ENCODE data around the gene SPATA6L. TPM values are rescaled to one million over a fixed set of nuclear protein-coding genes. Genes with fewer than 3 reads are reported as not detected.

SPATA6L gene
- total RNA-seq, 2 experiments from 2014 or later, result 9.4 to 10.8 TPM

GRCh38 chr9:4594994-4595393 lies 71.3 kb downstream of the SPATA6L start:
- H3K4me3 ChIP-seq (ENCODE audit: low read length), result no peak overlapping the region
- H3K4me1 Mint-ChIP-seq (ENCODE audit: low read depth), result peaks cover 59% of the 10 kb centered on the region
- H3K27me3 ChIP-seq (ENCODE audit: control insufficient read depth in 1 of 2, insufficient read depth in 2 of 2, low read length in 2 of 2), result no peaks in the 10 kb centered on the region
- H3K9me3 Mint-ChIP-seq, result no peaks in the 10 kb centered on the region
- H3K27ac ChIP-seq (ENCODE audit: low read depth in 1 of 2, low read length in 2 of 2), result no peak overlapping the region
- TF ChIP-seq CTCF (IDR thresholded peaks at IDR 0.05), result no peak
- H3K9me3 ChIP-seq (ENCODE audit: control insufficient read depth in 1 of 2, insufficient read depth in 1 of 2, low read length in 2 of 2), result peaks cover 0 to 6% of the 10 kb centered on the region in 2 experiments
- peak overlapping the region; percentile 94 for H3K27ac Mint-ChIP-seq
- no peaks in the 10 kb centered on the region for H3K27me3 Mint-ChIP-seq
- DNase-seq (no peak), ATAC-seq (ENCODE audit: poor library complexity) (no peak)
- ChIA-PET CTCF (no interaction called here), POLR2A (interaction anchor here (2.3 kb wide), 1 partner anchor 1068 kb away, joined by 9 read pairs; the partner anchor contains the start of gene RFX3)
- peaks cover 8% of the 10 kb centered on the region for H3K36me3 Mint-ChIP-seq (ENCODE audit: low read depth)
- H3K4me1 ChIP-seq (ENCODE audit: insufficient read depth, low read length), result peaks cover 36% of the 10 kb centered on the region
- intact Hi-C loops (cut with DNase I, micrococcal nuclease), result loop anchor here (5.0 to 10.0 kb wide), 4 partner anchors 43 to 1030 kb away; partner anchors contain the start of genes RIC1 (in 1 of the 2) and SLC1A1 (in 1 of the 2)
- H3K4me3 Mint-ChIP-seq, result peak overlapping the region; percentile 22
- no peaks in the 10 kb centered on the region for H3K36me3 ChIP-seq (ENCODE audit: insufficient read depth, low read length)

GRCh38 chr9:4594545-4594944 lies 71.7 kb downstream of the SPATA6L start:
- H3K27ac ChIP-seq (ENCODE audit: low read depth in 1 of 2, low read length in 2 of 2), result no peak overlapping the region
- Mint-ChIP-seq H3K4me1 (ENCODE audit: low read depth) (peaks cover 54% of the 10 kb centered on the region), H3K27me3 (no peaks in the 10 kb centered on the region), H3K27ac (peak overlapping the region; percentile 94), H3K4me3 (no peak overlapping the region), H3K36me3 (ENCODE audit: low read depth) (peaks cover 5% of the 10 kb centered on the region), H3K9me3 (no peaks in the 10 kb centered on the region)
- H3K27me3 ChIP-seq (ENCODE audit: control insufficient read depth in 1 of 2, insufficient read depth in 2 of 2, low read length in 2 of 2), result no peaks in the 10 kb centered on the region
- CTCF ChIA-PET, result no interaction called here
- DNase-seq, result no peak
- no peaks in the 10 kb centered on the region for H3K36me3 ChIP-seq (ENCODE audit: insufficient read depth, low read length)
- no peak for TF ChIP-seq CTCF (IDR thresholded peaks at IDR 0.05)
- H3K4me1 ChIP-seq (ENCODE audit: insufficient read depth, low read length), result peaks cover 31% of the 10 kb centered on the region
- POLR2A ChIA-PET, result interaction anchor here (2.3 kb wide), 1 partner anchor 1068 kb away, joined by 9 read pairs; the partner anchor contains the start of gene RFX3
- no peak overlapping the region for H3K4me3 ChIP-seq (ENCODE audit: low read length)
- intact Hi-C loops (cut with DNase I, micrococcal nuclease), result loop anchor here in 1 of 2 experiments (5.0 to 10.0 kb wide), 3 partner anchors 42 to 1030 kb away; partner anchors contain the start of genes RIC1 and SLC1A1
- ATAC-seq (ENCODE audit: poor library complexity), result no peak
- H3K9me3 ChIP-seq (ENCODE audit: control insufficient read depth in 1 of 2, insufficient read depth in 1 of 2, low read length in 2 of 2), result peaks cover 0 to 5% of the 10 kb centered on the region in 2 experiments

GRCh38 chr9:4592886-4593285 lies 73.4 kb downstream of the SPATA6L start:
- no peaks in the 10 kb centered on the region for H3K27me3 Mint-ChIP-seq
- H3K27ac Mint-ChIP-seq, result no peak overlapping the region
- no peak for TF ChIP-seq CTCF (IDR thresholded peaks at IDR 0.05)
- H3K36me3 Mint-ChIP-seq (ENCODE audit: low read depth), result peaks cover 5% of the 10 kb centered on the region
- CTCF ChIA-PET, result interaction anchor here (0.6 kb wide), 1 partner anchor 51 kb away, joined by 3 read pairs; no protein-coding TSS in a partner anchor
- H3K4me1 Mint-ChIP-seq (ENCODE audit: low read depth), result peaks cover 49% of the 10 kb centered on the region
- Histone ChIP-seq H3K27ac (ENCODE audit: low read depth in 1 of 2, low read length in 2 of 2) (no peak overlapping the region), H3K27me3 (ENCODE audit: control insufficient read depth in 1 of 2, insufficient read depth in 2 of 2, low read length in 2 of 2) (no peaks in the 10 kb centered on the region), H3K4me3 (ENCODE audit: low read length) (no peak overlapping the region), H3K36me3 (ENCODE audit: insufficient read depth, low read length) (no peaks in the 10 kb centered on the region), H3K9me3 (ENCODE audit: control insufficient read depth in 1 of 2, insufficient read depth in 1 of 2, low read length in 2 of 2) (peaks cover 0 to 3% of the 10 kb centered on the region in 2 experiments), H3K4me1 (ENCODE audit: insufficient read depth, low read length) (peaks cover 30% of the 10 kb centered on the region)
- POLR2A ChIA-PET, result interaction anchor here (0.8 to 1.4 kb wide), 2 partner anchors 12 to 30 kb away, joined by 3 read pairs; no protein-coding TSS in a partner anchor
- no peak overlapping the region for H3K4me3 Mint-ChIP-seq
- ATAC-seq (ENCODE audit: poor library complexity), result no peak
- DNase-seq, result no peak
- no peaks in the 10 kb centered on the region for H3K9me3 Mint-ChIP-seq
- intact Hi-C loops (cut with DNase I, micrococcal nuclease), result loop anchor here in 1 of 2 experiments (5.0 to 10.0 kb wide), 3 partner anchors 41 to 1032 kb away; partner anchors contain the start of genes RIC1 and SLC1A1
